GM21723 (cell line): Measurements from ENCODE around the gene CNTFR.

Source experiments
- ATAC-seq: cut with Tn5 transposase; IDR thresholded peaks from one replicate; pipeline ENCODE4 v1.9.1; 2021; ENCODE audit warnings: mild to moderate bottlenecking, moderate library complexity; ENCODE audit not compliant: unreplicated experiment

Gene CNTFR

GRCh38 chr9:34526026-34526425, 63.5 kb downstream of the CNTFR start:
- no peak for ATAC-seq

- no peak for ATAC-seq
Observed at GRCh38 chr9:34524349-34524748, 65.2 kb downstream of the CNTFR start.

DNA sequence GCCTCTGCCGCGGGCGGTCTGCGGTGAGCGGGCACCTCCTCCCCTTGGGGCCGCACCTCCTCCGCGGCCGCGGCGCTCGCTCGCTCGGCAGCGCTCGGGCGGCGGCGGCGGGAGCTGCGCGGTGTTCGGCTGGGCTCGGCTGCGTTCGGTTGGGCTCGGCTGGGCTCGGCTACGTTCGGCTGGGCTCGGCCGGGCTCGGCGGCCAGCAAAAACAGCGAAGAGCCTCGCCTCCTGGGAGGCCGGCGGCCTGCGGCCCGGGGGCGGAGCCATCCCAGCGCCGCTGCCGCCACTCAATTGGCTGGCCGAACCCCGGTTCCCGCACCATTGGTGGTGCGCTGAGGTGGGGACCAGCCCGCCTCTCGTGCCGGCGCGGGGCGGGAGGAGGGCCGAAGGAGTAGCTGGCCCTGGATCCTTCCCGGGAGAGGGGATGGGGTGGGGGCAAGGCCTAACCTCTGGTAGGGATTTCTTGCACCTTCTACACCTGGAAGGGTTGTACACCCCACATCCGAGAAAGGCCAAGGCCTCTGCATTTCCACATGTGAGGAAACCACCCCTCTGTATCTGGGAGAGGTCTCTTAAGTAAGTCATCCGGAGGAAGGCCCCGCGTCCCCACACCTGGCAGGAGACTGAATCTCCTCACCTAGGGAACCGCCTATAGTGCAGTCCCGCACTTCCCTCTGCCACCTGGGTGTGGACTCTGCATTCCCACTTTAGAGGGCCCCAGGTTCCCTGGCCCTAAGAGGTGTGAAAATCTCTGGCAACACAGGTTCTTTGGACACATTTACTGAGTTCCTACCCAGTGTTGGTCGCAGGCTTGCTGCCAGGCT, 66.3 kb downstream of the CNTFR start, which contains the start of gene ENHO:
TSS of gene ENHO (minus strand) at position 20 of the 827 bp plus-strand sequence. CDS start 1,295 bp downstream, outside the sequence.
- ATAC-seq: peak; percentile 89

DNA sequence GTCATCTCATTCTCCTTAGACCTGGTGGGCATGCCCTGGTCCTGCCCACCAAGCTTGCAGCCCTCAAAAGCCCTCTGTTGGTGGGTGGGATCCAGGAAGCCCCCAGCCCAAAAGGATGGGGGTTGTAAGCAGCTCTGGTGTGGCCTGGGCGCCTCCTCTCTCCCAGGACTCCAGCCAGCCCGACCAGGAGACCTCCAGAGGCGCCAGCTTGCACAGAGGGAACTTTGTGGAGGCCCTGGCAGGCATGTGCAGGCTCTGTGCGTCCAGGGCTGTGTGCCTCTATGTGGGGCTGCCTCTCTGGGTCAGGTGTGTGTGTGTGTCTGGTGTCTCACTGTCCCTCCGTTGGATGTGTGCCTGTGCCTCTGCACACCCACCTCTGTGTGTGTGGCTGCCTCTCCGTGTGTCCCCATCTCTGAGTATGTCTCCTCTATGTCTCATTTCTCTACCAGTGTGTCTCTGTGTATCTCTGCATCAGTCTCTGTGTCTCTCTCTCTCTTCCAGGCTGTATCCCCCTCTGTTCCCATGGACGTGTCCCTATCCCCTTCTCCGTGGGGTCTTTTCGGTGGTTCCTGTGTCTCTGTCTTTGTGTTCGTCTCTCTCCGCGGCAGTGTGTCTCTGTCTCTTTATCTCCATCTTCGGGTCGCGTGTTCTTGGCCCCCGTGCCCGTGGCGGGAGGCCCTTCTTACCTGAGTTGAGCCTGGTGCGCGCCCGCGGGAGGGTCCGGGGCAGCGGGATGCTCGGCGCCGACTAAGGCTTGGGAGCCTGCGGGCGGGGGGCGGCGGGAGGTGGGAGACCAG, 67.2 kb downstream of the CNTFR start:
- ATAC-seq: no peak

GRCh38 chr9:34521406-34522045, 68.0 kb downstream of the CNTFR start:
- no peak for ATAC-seq

DNA sequence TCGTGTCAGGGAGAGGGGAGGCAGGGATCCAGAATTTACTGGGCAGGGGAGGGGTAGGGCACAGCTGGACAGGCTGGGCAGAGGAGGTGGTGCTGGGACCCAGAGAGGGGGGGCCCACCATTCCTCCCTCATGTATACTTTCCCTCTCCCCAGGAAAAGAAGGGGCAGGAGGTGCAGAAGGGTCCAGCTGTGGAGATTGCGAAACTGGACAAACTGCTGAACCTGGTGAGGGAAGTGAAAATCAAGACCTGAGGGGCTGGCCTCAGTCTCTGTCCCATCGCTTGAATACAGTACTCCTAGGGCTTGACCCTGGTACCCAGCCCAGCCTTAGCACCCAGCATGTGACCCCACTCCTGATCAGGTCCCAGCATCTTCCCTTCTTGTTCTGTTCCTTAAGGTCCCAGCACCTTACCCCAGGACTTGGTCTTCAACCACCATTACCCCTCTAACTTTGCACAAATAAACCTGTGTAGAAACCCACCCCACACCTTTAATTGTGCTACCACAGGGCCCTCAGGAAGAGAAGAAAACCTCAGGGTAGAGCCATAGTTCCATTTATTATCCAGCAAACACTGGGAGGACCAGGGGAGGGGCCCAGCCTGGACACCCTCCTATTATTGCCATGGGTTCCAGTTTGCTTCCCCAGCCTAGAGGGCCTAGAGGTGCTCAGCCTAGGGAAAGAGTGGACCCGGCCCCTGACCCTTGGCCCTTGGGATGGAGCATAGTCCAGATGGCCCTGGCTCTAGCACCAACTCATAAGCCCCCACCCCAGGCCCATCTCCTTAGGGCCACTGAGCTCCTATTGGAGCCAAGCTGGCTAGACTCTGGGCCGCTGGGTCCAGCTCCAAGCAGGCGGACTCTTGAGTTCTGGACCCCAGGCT, 68.8 kb downstream of the CNTFR start:
- no peak for ATAC-seq

DNA sequence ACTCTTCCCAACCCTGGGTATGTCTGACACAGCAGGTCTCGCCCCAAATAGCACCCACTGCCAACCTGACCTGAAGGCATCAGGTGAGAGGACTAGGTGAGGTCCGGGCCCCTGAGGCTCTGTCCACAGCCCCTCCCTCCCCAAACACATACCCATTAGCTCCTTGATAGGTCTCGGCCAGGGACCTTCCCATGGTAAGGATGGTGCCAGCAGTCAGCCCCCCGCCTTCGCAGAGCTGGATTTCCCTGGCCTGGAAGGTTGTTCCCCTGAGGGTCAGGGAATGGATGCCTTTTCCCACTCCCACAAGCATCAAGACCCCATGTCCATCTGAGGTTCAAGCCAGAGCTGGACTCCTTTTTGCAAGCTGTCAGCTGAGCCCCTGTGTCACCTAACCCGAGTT, 69.4 kb downstream of the CNTFR start:
- ATAC-seq: no peak

DNA sequence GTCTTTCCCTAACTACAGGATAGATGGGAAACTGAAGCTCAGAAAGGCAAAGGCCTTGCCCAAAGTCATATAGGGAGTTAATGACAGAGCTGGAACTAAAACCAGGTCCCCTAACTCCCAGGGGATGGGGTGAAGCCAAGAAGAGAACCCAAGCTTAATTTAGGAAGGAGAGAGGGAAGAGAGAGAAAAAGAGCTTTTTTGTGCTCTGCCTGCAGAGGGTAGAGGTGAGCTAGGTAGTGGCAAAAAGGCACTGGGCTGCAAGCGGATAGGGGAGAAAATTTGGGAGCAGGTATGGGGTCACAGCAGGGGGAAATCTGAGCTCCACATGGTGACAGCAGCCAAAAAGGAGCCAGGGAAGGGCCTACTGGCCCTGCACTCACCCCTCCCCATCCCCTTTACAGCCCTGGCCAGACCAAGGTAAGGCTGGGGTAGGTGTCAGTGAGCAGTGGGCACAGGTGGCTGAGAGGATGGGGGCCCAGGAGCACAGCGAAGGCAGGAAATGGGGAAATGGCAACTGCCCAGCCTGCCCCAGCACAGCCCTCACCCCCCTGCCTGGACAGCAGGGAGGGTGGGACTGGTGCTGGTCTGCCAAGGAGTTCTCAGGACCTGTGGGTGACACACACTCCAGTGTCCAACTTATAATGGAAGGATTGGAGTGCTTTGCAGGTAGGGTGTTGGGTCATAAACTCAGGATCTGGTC, 70.1 kb downstream of the CNTFR start:
- ATAC-seq: no peak

DNA sequence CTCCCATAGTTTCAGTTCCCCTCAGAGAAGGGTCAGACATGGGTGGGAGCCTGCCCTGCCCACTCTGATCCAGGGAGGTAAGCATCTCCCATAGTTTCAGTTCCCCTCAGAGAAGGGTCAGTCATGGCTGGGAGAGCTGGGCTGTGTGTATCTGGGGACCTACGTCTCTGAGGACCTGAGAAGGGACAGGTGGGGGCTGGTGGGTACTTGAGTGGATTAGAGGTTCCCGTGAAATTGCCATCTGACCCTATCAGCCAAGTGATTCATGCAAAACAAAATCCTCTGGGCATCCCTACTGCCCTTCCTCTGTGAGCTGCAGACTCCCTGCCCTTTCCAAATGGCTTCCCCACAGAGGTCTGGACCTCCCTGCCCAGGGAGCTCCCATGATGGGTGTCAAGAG, 70.6 kb downstream of the CNTFR start:
- no peak for ATAC-seq

GRCh38 chr9:34518110-34518616, 71.4 kb downstream of the CNTFR start:
- no peak for ATAC-seq

GRCh38 chr9:34517185-34517584, 72.3 kb downstream of the CNTFR start:
- ATAC-seq: no peak

DNA sequence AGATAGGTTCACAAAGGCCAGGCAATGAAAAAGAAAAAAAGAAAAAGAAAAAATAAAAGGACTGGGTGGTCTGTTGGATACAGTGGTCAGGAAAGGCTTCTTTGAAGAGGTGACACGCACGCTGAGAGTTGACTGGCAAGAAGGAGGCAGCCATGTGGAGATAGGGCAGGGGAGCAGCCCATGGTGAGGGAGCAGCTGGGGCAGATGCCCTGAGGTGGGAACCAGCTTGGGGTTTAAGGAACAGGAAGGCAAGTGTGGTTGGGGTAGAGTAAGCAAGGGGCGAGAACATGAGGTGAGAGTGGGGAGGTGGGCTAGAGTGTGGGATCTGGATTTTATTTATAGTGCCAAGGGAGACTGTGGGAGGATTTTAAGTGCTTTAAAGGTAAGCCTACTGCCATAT, 73.6 kb downstream of the CNTFR start:
- ATAC-seq: no peak

DNA sequence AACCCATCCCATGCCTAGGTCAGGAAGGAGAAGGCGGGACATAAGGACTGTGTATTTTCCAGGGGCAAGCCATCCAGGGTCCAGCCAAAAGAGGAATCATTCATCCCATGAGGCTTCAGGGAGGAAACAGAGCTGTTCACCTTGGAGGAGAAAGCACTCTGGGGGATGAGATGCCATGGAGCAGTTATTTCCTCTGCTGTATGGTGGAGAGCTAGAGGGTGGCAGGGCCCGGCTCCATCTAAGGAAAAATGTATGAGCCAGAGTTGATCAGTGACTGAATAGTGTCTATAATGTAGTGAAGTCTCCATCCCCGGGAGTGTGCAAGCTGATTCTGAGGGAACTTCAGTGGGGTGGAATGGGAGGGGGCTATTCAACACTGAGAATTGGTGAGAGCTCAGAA, 74.7 kb downstream of the CNTFR start:
- no peak for ATAC-seq

- no peak for ATAC-seq
Observed at GRCh38 chr9:34514401-34514800, 75.1 kb downstream of the CNTFR start.

DNA sequence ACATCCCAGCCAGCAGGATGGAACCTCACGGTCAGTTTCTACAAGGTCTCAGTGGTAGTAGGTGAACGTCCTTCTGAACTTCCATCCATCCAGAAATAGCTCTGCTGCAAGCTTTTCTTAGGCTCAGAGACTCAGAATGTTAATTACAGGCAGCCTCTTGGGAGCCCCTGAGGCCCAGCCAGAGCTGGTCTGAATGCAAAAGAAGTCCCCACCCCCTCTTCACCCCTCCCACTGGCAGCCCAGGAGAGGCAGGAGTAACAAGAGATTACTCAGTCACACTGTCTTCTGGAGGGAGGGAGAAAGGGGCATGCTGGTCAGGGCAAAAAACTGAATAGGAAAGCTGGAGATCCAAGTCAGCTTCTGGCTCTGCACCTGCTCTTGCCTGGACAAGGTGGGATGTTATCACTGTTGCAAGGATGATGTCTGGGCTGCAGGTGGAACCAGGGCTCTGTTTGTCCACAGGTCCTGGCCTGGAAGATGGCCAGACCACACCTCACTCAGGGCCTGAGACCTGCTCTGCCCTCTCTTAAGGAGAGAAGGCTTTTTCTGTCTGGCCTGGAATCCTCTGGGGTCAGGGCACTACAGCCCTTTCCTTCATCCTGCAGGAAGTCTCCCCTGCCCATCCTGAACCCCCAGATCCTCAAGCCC, 75.8 kb downstream of the CNTFR start:
- ATAC-seq: no peak

- no peak for ATAC-seq
Observed at GRCh38 chr9:34512131-34513078, 77.1 kb downstream of the CNTFR start.

GRCh38 chr9:34510497-34511468, 78.7 kb downstream of the CNTFR start:
- no peak for ATAC-seq
